ENCODE measurements around the gene AGBL5.

- TF ChIP-seq ZSCAN29 (IDR thresholded peaks at IDR 0.05), result no peak
- no peak for TF ChIP-seq TCF7L2 (IDR thresholded peaks at IDR 0.05; ENCODE audit: low read depth, low read length)
- no peak for TF ChIP-seq ATF7 (IDR thresholded peaks at IDR 0.05)
- no peak for TF ChIP-seq ATF3 (IDR thresholded peaks at IDR 0.05)
- TF ChIP-seq ATF3 (CRISPR knock-in tag; conservative IDR thresholded peaks at IDR 0.05), result no peak
- TF ChIP-seq TAF1 (IDR thresholded peaks at IDR 0.05; ENCODE audit: control insufficient read depth, extremely low read depth, insufficient read depth, low read length, severe bottlenecking), result no peak
- TF ChIP-seq HCFC1 (IDR thresholded peaks at IDR 0.05; ENCODE audit: low read depth, low read length), result no peak
- TF ChIP-seq ZNF584 (CRISPR knock-in tag; IDR thresholded peaks at IDR 0.05; ENCODE audit: low read depth), result no peak
- TF ChIP-seq CBFA2T3 (IDR thresholded peaks at IDR 0.05), result no peak
- no peak for TF ChIP-seq ZBTB12 (CRISPR knock-in tag; IDR thresholded peaks at IDR 0.05)
- TF ChIP-seq STAT6 (CRISPR knock-in tag; IDR thresholded peaks at IDR 0.05), result no peak
- no peak for TF ChIP-seq CBFA2T2 (conservative IDR thresholded peaks at IDR 0.05)
- no peak for TF ChIP-seq SIN3A (IDR thresholded peaks at IDR 0.05; ENCODE audit: borderline replicate concordance in 2 of 2, control insufficient read depth in 1 of 2, low read depth in 2 of 2, low read length in 2 of 2)
- TF ChIP-seq E2F8 (IDR thresholded peaks at IDR 0.05; ENCODE audit: low read depth, partially characterized antibody), result no peak
- TF ChIP-seq ZNF263 (CRISPR knock-in tag; IDR thresholded peaks at IDR 0.05; ENCODE audit: borderline replicate concordance), result no peak
Measured at GRCh38 chr2:27070653-27071276, 19.3 kb downstream of the AGBL5 start.
